Lower lobe of right lung (tissue), 2 donors: Measurements from ENCODE around the gene MN1. TPM values are rescaled to one million over a fixed set of nuclear protein-coding genes. Genes with fewer than 3 reads are reported as not detected.

ENCODE experiments used
- ATAC-seq, 2 donors: fragments of 200-7000 bp; cut with Tn5 transposase; one replicate each; pipeline ENCODE4 v1.9.1; 2020 to 2022; ENCODE audit warnings: mild to moderate bottlenecking in 2 of 2, moderate library complexity in 2 of 2
- DNase-seq: peaks from one replicate; pipeline ENCODE4 v3.0.0-alpha.2; 2020
- H3K27ac ChIP-seq: fragments of 200-600 bp; one replicate; pipeline ENCODE4 v1.8.0; 2022
- H3K27me3 ChIP-seq: fragments of 200-600 bp; one replicate; pipeline ENCODE4 v1.8.0; 2022; ENCODE audit warnings: low read depth
- H3K36me3 ChIP-seq: fragments of 200-600 bp; one replicate; pipeline ENCODE4 v1.8.0; 2022; ENCODE audit warnings: mild to moderate bottlenecking
- H3K4me1 ChIP-seq: fragments of 200-600 bp; one replicate; pipeline ENCODE4 v1.8.0; 2022
- H3K4me3 ChIP-seq: fragments of 200-600 bp; one replicate; pipeline ENCODE4 v1.8.0; 2022; ENCODE audit warnings: mild to moderate bottlenecking
- H3K9me3 ChIP-seq: fragments of 200-600 bp; one replicate; pipeline ENCODE4 v1.8.0; 2022
- CTCF ChIP-seq: fragments of 200-600 bp; IDR thresholded peaks from one replicate; pipeline ENCODE4 v1.8.0; 2022; ENCODE audit warnings: antibody characterized with exemption, mild to moderate bottlenecking
- intact Hi-C: fragments of 100-400 bp; cut with DNase I; formaldehyde crosslinking; loops from one replicate; pipeline ENCODE4 v1.11.0; 2022
- total RNA-seq: library from RNA; stranded (reverse); fragmentation: NEBNext Ultra II Directional; extraction: Animal tissue kit (Norgen Biotek cat#: 25700); gene quantifications from one replicate; pipeline ENCODE4 v1.2.1, GENCODE V29; 2021
- donor health status: DM: no; HTN: yes; CAD: no; lungs with severe emphysema.

Gene MN1
- total RNA-seq, 1 donor from 2014 or later: 6.5 TPM

- ATAC-seq (no peak), DNase-seq (no peak)
- no peak for TF ChIP-seq CTCF
- intact Hi-C loops: no loop called here
- H3K27ac ChIP-seq: no peak overlapping the region
- H3K4me1 ChIP-seq: no peaks in the 10 kb centered on the region
- H3K9me3 ChIP-seq: no peaks in the 10 kb centered on the region
- no peaks in the 10 kb centered on the region for H3K27me3 ChIP-seq
- H3K4me3 ChIP-seq: no peak overlapping the region
- H3K36me3 ChIP-seq: no peaks in the 10 kb centered on the region
Measured at GRCh38 chr22:27706489-27706888, 95.1 kb downstream of the MN1 start.

- H3K27me3 ChIP-seq: no peaks in the 10 kb centered on the region
- ATAC-seq (no peak), DNase-seq (no peak)
- intact Hi-C loops: no loop called here
- no peak for TF ChIP-seq CTCF
- H3K9me3 ChIP-seq: no peaks in the 10 kb centered on the region
- H3K4me1 ChIP-seq: no peaks in the 10 kb centered on the region
- H3K4me3 ChIP-seq: no peak overlapping the region
- H3K36me3 ChIP-seq: no peaks in the 10 kb centered on the region
- H3K27ac ChIP-seq: no peak overlapping the region
Measured at GRCh38 chr22:27705408-27706080, 96.0 kb downstream of the MN1 start.

DNA sequence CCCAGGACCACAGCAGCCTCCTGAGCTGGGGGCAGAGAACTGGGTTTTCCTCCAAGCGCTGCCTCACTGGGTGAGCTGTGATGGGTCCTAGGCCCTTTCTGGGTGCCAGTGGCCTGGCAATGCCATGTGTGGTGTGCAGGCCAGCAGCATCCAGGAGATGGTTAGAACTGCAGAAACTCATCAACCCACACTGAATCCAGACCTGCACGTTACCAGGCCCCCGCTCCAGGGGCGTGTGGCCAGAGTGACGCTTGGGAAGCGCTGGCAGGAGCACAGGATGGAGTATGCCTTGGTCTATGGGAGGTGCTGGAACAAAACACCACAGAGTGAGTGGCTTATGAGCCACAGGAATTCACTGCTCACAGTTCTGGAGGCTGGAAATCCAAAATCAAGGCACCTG, 97.0 kb downstream of the MN1 start:
- Histone ChIP-seq H3K36me3 (no peaks in the 10 kb centered on the region), H3K4me3 (no peak overlapping the region), H3K27ac (no peak overlapping the region), H3K9me3 (no peaks in the 10 kb centered on the region), H3K27me3 (no peaks in the 10 kb centered on the region), H3K4me1 (no peaks in the 10 kb centered on the region)
- TF ChIP-seq CTCF: no peak
- intact Hi-C loops: no loop called here
- DNase-seq (no peak), ATAC-seq (no peak)

DNA sequence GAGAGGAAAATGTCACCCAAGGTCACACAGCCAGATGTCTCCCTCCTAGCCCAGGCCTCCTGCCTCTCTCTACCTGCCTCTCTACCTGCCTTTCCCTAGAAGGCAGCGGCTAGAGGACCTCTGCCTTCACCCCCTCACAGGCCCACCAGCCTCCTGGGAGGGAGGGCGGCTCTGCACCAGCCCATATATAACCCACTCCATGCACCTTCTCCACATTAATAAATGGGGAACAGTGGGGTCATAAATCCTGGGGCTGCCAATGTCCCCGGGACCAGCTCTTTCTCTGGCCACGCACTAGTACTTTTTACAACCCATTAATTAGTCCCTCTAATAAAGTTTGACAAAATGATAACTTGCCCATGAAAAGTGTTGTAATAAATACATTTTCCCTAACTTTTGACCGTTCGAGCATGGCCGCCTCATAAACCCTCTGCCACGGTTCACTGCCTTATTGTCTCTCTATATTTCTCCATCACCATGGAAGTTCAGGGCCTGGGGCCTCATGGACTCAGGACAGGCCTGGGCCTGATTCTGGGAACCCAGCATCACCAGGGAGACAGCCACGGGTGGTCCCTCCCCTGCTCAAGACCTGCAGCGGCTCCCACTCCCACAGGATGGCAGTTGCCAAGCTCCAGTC, 102.1 kb downstream of the MN1 start:
- Histone ChIP-seq H3K27ac (no peak overlapping the region), H3K4me3 (no peak overlapping the region), H3K9me3 (no peaks in the 10 kb centered on the region), H3K36me3 (no peaks in the 10 kb centered on the region), H3K4me1 (no peaks in the 10 kb centered on the region), H3K27me3 (no peaks in the 10 kb centered on the region)
- ATAC-seq (no peak), DNase-seq (no peak)
- no peak for TF ChIP-seq CTCF
- intact Hi-C loops: no loop called here

GRCh38 chr22:27698813-27699212, 102.7 kb downstream of the MN1 start:
- Histone ChIP-seq H3K9me3 (no peaks in the 10 kb centered on the region), H3K4me1 (no peaks in the 10 kb centered on the region), H3K4me3 (no peak overlapping the region), H3K27me3 (no peaks in the 10 kb centered on the region), H3K36me3 (no peaks in the 10 kb centered on the region), H3K27ac (no peak overlapping the region)
- ATAC-seq: no peak
- no peak for DNase-seq
- intact Hi-C loops: no loop called here
- no peak for TF ChIP-seq CTCF

Other genes with a start within 250 kb of the MN1 start
- 58.6 TPM for gene PITPNB, start 117.5 kb upstream of the MN1 start, total RNA-seq